Fibroblast of gingiva (primary cell): Measurements from ENCODE around the gene PLEKHM3.
"Not testable (repeated sequence)": the region's sequence is repeated elsewhere in the genome, so short reads cannot be mapped to it uniquely, and the experiment has no call there.

Experiments
- DNase-seq: peaks from one replicate; pipeline ENCODE4 v3.0.0-alpha.2; 2011; ENCODE audit warnings: low read depth

The PLEKHM3 gene

DNA sequence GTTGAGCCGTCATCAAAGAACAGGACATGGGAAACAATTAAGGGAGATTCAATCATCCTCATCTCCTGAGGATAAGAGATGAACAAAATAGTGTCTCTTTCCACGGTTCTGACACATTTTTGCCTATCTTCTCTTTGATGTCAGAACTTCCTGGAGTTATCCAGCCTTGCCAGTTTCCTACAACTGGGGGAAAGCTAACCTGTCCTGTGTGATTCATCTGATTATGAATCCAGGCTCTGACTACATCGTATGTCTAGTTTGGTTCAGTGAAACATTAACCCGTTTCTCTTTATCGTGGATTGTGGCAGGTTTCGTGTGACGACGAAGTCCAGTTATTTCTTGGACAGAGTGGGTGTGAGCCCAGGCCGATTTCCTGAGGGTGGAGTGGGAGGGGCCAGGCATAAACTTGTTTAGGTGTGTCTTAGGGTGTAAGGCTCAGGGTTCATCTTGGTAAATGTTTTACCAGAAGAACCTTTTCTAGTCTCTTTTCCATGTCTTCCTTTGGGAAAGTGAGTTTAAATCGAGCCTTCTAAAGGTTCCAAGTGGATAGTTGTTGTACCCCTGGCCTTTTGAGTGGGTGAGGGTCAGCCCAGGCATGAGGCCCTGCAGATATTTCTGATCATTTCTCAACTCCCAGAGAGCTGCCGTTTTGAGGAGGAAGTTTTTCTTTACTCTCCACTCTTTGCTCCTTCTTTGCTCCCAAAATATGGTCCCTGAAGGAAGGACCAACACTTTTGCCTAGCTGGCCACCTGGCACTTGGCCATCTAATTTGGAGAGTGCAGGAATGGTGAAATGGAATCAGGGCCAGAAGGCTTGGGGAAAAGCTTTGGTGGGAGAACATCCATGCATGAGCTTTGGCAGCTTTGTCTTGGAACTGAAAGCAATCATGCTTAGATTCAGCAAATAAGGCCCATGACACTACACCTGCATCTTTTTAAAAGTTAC lies 205.2 kb downstream of the PLEKHM3 start:
- no peak for DNase-seq

DNA sequence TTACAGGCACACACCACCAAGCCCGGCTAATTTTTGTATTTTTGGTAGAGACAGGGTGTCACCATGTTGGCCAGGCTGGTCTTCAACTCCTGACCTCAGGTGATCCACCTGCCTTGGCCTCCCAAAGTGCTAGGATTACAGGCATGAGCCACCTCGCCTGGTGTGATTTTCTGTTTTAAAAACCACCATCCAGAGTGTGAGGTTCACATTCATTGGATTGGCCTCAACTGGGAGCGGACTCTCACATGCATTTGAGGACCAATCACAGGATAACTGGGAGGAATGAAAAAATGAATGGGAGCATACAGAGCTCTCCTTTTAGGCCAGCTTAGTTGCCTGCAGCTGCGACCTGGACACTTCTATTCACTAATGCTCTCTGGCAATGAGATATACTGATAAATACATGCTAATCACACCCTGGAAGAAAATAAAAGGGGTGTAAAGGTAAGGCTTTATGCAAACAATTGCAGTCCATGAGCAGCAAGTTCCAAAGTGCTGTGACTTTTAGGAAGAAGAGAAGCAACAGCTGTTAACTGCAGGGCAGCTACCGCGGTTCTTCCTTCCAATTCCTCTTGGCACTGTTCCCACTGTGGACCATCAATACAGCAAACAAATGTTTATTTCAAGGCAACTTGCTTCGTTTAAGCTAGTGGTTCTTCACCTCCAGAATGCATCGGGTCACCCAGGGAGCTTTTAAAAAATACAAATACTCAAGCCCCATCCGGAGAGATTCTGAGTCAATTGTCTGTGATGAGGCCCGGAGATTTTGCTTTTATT lies 206.1 kb downstream of the PLEKHM3 start:
- DNase-seq = no peak

DNA sequence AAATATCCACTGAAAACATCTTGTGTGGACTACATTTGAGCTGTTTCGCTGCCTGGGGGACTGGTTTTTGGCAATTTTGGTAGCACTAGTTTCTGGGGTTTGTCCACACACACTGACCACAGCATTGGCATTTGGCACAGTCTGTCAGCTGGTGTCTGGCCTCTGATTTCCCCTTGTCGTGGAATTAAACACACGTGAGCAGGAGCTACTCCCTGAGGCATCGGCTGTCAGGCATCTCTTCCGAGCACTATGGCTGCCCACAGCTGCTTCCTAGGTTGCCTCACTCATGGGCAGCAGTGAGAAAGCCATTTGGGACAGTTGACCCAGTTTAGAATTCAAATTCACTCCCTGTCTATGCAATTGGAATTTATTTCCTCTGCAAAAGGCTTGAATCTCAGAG lies 208.8 kb downstream of the PLEKHM3 start:
- DNase-seq = no peak

DNA sequence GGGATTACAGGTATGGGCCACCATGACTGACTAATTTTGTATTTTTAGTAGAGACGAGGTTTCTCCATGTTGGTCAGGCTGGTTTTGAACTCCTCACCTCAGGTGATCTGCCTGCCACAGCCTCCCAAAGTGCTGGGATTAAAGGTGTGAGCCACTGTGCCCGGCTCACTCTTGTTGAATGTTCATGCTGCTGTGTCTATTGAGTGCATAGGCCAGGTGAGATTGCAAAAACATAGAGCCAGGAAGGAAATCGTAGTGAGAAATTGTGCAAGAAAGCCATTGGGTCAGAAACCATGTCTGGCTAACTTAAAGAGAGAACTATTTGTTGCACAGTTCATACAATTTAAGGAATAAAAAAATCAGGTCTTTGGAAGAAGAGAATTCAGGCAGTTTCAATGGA lies 210.1 kb downstream of the PLEKHM3 start:
- no peak for DNase-seq

DNA sequence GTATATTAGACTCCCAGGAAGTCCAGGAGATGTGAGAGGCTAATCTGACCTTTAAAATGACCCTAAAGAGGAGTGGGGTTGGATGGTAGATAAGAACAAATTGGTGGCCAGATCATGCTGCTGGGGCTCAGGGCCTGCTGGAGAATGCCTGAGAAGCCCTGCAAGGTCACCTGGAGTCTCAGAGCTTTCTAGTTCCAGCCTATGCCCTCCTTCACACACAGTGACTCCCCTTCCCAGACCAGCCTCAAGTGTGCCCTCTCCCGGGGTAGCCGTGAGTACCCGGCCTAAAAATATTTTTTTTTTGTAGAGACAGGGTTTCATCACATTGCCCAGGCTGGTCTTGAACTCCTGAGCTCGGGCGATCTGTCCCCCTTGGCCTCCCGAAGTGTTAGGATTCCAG lies 211.4 kb downstream of the PLEKHM3 start:
- DNase-seq = no peak

DNA sequence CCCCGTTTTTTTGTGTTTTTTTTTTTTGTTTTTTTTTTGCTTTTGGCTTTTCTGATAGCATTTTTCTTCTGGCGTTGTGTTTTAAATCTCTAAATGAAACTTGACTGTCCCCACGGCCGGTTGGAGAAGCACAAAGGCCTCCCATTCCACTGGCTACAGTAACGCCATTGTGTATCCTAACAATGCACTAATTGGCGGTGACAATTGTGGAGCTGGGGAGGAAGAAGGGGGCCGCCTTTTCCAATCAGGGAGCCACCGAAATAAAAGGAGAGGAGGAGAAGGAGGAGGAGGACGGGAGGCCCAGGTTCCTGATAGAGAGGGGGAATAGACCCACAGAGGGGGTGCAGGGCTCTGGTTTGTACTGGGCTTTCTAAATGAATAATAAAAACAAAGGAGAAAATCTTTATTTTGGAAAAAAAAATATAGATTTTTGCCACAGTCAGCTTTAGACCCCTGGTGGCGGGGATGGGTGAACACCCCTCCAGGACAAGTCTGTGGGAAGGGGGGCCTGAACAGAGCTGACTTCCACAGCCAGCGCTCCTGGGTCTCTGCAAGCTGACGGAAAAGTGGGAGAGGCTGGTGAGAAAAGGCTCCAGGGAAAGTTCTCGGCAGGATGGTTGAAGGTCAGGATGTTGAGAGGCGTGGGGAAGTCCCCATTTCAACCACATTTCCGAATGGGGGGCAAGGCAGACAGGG lies 212.0 kb downstream of the PLEKHM3 start:
- DNase-seq = no peak

DNA sequence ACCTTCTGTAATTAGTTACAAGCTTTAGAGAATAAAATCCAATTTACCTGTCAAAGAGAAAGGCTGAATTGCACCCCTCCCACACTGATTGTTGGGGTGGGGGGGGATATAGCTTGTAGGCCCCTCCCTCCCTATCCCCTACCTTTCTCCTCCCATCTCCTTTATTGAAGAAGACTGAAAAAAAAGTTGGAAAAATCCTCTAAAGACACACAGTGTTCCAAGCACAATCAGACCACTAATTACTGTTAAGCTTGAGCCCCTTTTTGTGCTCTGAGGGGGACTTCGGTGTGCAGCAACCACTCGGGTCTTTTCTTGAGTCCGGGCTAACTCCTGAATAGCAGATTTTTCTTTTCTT lies 212.6 kb downstream of the PLEKHM3 start:
- DNase-seq = no peak

DNA sequence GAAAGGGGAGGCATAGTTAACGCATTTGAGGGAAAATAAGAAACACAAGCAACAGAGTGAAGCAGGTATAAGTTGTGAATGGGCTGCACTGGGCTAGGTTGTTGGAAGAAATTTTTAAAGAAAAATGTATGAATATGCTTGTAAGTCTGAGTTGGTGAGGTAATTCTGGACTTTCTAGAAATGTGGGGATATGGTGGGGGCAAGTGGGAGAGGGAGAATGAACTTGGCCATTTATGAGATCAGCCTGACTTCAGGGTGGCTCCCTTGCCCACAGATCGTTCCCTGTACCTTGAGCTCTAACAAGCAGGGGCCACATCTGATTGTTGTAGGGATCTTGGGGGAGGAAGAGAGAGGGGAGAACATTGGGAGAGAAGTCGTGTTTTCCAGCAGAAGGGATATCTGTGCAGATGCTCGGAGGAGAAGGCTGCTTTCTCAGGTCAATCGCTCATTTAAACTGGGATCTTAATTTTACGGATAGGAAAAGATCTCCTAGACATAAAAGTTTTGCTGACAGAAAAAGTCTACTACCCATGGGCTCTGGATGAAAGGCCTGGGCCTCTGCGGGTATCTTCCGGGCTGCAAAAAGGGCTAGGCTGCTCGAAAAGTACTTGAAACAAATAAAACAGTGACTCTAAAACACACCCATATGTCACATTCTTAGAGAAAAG lies 213.1 kb downstream of the PLEKHM3 start:
- no peak for DNase-seq

DNA sequence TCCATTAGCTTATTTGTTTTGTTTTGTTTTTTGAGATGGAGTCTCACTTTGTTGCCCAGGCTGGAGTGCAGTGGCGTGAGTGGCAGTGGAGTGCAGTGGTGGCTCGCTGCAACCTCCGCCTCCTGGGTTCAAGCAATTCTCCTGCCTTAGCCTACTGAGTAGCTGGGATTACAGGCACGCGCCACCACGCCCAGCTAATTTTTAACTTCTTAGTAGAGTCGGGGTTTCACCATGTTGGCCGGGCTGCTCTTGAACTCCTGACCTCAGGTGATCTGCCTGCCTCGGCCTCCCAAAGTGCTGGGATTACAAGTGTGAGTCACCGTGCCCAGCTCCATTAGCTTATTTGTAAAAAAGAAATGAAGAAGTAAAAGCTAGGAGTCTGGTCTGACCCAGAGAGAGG lies 213.7 kb downstream of the PLEKHM3 start:
- DNase-seq = not testable (repeated sequence)

DNA sequence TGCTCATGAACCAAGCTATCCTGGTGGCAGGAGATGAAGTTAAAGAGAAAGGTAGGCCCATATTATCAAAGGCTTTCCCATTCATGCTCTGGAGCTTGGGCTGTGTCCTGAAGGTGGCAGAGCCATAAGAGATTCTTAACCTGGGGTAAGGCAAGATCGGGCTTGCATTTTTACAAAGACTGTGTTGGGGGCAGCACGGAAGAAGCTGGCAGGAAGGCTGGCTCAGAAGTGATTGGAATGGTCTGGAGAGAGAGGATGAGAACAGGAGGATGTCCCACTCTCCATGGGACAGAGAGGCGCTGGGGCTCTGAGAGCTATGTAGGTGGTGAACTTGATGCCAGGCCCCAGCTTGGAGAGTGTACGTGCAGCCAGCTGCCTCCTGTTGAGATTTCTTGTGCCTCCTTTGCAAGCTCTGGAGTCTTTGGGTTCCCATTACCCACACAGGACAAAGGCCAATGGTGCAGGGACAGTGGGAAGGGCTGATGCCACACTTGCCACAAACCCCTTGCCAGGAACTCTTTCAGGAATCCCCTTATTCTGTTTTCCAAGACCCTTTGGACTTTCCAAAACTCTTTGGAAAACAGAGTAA lies 215.0 kb downstream of the PLEKHM3 start:
- no peak for DNase-seq

DNA sequence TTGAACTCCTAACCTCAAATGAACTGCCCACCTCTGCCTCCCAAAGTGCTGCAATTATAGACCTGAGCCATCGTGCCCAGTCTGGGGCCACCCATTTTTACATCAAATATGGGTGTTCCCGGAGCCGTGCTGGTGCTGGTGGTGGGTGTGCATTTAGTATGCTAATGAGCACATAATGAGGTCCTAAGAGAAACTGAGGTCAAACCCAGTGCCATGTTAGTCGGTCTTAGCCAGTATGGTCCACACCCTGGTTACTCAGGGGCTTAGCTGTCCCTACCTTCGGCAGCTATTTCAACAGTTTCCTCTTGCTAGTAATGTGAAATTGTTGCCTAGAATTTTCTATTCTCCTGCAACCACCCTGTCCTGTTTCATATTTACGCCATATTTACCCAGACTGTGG lies 217.2 kb downstream of the PLEKHM3 start:
- DNase-seq = no peak

DNA sequence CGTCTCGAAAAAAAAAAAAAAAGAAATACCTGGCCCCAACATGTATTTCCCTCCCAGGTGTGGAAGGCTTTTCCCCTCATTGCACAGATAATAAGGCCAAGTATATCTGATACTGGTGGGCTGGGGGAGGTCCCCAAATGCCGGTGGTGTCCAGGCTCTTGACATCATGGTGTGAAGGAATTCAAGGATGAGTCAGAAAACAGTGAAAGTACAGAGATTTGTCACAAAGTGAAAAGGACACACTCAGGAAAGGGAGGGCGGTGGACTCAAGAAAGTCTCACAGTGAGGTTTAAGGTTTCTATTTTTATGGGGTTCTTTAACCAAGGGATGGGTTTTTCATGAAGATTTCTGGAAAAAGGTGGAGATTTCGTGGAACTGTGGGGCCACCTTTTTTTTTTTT lies 217.8 kb downstream of the PLEKHM3 start:
- DNase-seq = no peak

DNA sequence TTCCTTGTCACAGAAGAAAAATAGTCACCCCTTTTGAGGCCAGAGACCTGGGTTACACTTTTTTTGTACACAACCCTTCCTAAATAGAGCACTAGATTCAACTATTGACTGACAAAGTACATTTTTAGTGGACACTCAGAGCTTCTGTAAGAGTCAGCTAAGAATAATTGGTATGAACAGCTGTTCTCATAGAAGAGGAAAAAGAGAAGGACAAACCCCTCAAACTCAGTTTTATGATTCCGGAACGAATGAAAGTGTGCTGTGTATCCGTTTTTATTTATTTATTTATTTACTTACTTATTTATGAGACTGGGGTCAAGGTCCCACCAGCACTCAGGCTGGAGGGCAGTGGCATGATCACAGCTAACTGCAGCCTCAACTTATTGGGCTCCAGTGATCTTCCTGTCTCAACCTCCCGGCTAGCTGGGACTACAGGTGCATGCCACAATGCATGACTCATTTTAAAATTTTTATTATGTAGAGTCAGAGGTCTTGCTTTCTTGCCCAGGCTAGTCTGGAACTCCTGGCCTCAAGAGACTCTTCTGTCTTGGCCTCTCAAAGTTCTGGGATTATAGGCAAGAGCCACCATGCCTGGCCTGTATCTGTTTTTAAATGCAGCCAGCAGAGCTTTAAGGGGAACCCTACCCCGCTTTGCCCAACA lies 219.6 kb downstream of the PLEKHM3 start:
- DNase-seq = no peak

DNA sequence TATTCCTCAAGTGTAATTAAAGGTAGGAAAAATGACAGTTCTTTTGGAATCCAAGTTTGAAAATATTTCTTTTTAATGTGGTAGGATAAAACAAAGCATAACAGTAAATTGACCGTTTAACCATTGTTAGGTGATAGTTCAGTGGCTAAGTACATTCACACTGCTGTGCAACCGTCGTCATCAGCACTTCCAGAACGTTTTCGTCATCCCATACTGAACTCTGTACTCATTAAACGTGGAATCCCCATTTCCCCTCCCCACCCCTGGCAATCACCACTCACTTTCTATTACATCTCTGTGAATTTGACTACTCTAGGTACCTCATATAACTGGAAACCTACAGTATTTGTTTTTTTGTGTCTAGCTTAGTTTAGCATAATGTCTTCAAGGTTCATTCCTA lies 222.7 kb downstream of the PLEKHM3 start:
- DNase-seq = no peak

DNA sequence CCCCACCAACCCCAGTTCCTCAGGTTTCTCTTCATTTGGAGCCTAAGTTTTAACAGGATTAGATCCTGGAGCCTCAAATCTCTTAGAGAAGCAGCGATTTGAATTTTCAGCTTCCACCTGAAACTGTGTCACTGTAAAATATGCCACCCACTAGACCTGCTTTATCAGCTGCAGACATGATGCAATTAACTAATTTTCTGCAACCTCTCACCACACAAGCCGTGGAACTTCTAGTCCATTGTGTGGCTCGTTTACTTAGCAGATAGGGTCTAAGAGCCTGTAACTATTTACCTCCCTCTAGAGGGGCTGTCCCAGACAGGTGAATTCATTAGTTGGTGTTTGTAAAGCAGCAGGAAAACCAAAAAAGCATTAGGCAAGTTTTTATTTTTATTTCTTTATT lies 224.1 kb downstream of the PLEKHM3 start:
- DNase-seq = no peak

DNA sequence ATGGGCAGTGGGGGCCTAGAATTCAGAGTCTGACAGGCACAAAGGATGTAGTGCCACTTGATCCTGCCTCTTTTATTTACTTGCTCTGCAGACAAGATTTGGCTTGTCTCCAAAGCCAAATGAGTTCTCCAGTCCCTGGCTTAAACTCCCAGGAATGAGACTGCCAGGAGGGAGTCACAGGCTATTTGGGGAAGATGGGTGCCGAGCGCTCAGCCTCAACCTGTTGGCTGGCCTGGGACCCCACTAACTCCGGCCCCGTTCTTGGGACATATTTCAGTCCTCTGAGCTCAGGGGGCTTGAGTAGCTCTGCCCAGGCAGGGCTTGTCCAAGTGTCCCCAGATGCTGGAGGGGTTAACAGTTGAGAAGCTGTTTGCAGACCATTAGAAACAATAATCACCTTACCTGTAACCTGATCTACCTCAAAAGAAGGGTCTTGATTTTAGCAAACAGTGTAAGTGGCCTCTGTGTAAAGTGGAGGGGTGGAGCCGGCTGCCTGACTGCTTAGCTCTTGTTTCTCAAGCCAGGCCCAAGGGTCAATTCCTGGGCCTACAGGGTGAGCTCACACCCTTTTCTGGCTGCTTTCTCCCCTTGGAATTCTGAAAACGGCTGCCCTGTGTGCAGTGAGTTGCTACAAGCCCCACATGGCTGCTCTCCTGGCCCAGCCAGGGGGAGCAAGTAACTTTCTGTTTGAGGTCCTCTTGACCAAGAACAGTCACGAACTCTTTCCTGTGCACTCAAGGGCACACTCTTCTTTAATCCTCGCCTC lies 228.6 kb downstream of the PLEKHM3 start:
- peak; percentile 10 for DNase-seq

DNA sequence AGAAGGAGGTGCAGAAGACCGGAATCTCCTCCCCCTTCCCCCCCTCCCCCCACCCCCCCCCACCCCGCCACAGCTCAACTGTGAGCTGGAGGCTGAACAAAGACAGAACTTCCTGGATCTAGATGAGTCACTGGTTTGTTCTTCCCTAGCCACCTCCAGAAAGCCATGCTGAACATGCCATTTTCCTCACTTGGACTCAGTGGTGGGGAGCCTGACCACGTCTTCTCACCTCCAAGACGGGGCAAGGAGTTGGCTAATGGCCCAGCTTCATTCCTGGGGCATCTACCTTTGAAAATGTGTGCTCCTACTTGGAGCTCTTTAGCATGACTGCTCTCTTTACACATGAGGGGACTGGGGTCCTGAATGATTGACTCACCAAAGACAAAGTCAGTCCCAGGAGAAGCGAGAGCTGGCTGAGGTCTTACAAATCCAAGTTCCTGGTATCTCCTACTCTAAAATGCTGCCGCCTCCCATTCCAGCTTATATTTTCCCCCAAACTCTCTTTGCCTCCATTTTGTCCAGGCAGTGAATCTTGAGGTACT lies 233.0 kb downstream of the PLEKHM3 start:
- DNase-seq = no peak

DNA sequence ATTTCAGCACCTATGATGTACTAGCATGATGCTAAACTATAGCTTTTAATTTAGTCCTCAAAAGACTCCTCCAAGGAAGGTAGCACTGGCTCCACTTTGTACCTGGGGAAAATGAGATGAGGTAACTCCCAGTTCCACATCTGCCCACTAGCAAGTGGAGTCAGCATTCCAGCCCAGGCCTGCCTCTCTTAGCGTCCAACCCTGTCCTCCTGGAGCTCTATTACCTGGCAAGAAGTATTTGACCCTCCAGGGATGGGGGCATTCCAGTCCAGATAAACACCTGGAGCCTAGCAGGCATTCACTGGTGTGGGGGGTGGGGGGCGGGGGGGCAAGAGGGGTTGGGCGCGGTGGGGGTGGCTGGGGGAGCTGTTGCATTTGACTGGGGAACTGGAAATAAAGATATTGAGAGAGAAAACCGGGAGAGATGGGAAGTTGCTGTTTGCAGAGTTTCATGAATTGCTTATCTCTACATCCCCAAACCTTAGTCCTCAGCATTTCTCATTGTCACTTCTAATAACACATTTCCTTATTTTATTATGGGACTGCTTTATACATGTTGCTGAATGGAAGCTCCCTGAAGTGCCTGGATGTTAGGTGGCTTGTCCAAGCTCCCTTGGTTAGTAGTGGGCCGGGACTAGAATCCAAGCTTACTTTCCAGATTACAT lies 233.6 kb downstream of the PLEKHM3 start:
- no peak for DNase-seq

DNA sequence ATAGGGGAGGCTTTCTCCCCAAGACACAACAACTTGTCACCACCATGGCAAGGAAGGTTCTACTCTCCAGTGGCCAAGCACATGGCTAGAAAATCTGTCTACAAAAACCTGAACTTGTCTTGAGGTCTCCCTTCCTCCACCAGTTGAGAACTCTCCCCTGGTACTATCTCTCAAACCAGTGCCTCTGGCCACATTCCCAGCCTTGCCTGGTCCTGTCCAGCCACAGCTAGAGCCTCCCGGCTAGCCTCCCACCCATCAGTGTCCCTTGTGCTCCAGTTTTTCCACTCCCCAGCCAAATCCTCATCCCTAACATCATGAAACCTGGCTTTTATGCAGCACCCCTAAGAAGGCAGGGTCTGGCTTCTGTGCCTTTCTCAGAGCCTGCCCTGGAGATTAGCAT lies 234.4 kb downstream of the PLEKHM3 start:
- DNase-seq = no peak

DNA sequence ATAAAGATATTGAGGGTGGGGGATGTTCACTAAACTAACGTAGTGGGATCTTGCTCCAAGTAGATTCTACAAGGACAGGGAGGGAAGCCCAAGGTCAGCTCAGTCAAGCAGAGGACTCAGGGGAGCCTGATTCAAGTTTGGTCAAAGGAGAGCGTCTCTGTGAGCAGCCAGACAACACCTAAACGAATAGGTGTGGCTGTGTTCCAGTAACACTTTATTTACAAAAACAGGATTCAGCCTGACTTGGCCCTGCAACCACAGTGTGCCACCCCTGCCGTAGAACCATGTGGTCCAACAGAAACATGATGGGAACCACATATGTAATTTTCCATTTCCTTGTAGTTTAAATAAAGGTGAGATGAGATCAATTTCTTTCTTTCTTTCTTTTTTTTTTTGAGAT lies 237.5 kb downstream of the PLEKHM3 start:
- DNase-seq = no peak
